ENCODE data around the gene HEMGN. TPM values are rescaled to one million over a fixed set of nuclear protein-coding genes. Genes with fewer than 3 reads are reported as not detected.

Gene HEMGN
- total RNA-seq, 2 experiments from 2014 or later = 1.2 to 1.4 TPM

DNA sequence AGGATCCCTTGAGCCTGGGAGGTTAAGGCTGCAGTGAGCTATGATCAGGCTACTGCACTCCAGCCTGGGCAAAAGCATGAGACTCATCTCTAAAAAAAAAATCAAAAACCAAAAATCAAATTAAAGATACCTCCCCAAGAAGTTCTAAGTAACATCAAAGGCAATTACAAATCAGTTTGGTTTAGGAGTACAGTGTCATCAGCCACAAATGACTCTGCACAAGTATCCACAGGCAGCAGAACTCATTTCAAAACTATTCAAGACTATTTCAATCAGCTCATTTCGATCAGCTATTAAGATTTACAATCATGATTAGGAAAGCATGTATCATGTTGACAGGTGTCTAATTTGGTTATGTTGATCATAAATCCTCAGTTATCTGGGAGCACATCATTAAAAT is 34.8 kb downstream of the HEMGN start:
- H3K4me1 Mint-ChIP-seq (ENCODE audit: low read depth) = peaks cover 64% of the 10 kb centered on the region
- H3K4me3 Mint-ChIP-seq = no peak overlapping the region
- POLR2A ChIA-PET = interaction anchor here (1.1 to 2.7 kb wide), 2 partner anchors 19 to 354 kb away, joined by 3 to 10 read pairs; partner anchors contain the start of gene TRMO
- no peak for DNase-seq
- H3K27me3 Mint-ChIP-seq = no peaks in the 10 kb centered on the region
- H3K36me3 Mint-ChIP-seq (ENCODE audit: low read depth) = peaks cover 19% of the 10 kb centered on the region
- TF ChIP-seq, protein P1, sequence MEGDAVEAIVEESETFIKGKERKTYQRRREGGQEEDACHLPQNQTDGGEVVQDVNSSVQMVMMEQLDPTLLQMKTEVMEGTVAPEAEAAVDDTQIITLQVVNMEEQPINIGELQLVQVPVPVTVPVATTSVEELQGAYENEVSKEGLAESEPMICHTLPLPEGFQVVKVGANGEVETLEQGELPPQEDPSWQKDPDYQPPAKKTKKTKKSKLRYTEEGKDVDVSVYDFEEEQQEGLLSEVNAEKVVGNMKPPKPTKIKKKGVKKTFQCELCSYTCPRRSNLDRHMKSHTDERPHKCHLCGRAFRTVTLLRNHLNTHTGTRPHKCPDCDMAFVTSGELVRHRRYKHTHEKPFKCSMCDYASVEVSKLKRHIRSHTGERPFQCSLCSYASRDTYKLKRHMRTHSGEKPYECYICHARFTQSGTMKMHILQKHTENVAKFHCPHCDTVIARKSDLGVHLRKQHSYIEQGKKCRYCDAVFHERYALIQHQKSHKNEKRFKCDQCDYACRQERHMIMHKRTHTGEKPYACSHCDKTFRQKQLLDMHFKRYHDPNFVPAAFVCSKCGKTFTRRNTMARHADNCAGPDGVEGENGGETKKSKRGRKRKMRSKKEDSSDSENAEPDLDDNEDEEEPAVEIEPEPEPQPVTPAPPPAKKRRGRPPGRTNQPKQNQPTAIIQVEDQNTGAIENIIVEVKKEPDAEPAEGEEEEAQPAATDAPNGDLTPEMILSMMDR (IDR thresholded peaks at IDR 0.05) = no peak
- ATAC-seq = peak; percentile 5
- CTCF ChIA-PET = interaction anchor here (1.0 to 7.1 kb wide), 10 partner anchors 8 to 204 kb away, joined by 3 to 169 read pairs (median 23); partner anchors contain the start of genes TRMO and XPA
- intact Hi-C loops (cut with micrococcal nuclease) = loop anchor here (5.0 kb wide), 1 partner anchor 191 kb away; no protein-coding TSS in a partner anchor
- H3K9me3 Mint-ChIP-seq = no peaks in the 10 kb centered on the region
- peak overlapping the region; percentile 69 for H3K27ac Mint-ChIP-seq

DNA sequence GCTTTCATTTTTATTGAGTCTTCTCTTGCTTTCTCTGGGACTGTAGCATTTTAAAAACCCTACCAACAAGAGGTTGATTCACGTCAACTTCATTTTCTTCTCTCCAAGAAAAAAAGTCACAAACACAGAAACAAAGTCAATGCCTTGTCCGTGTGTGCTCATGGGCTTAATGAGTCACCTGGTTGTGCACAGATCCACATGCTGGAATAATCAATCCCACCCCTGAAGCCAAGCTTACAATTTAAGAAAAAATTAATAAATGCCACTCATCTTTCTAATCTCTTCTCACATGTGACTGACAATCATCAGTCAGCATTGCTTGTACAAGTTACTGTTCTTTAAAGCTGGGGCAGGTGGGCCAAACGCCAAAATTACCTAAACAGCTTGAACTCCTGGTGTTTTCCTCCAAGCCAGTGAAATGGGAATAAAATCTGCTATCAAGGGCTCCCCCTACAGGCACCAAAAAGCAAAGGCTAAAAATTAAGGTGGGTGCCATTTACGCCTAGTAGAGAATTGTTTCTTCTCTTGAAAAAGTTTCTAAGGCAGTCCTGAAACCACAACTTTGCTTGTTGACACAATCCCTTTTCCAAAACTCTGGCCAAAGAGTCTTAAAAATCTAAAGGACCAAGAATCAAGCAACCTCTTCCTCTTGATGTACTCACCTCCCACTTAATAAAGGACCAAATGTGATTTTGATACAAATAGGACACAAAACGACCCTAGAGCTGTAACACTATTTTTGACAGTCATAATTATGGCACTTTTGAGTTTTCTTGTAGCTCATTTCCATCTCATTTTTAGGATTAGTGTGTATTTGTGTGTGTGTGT is 37.0 kb downstream of the HEMGN start:
- peaks cover 46% of the 10 kb centered on the region for H3K4me1 Mint-ChIP-seq (ENCODE audit: low read depth)
- CTCF ChIA-PET = interaction anchor here (0.7 to 7.1 kb wide), 32 partner anchors 11 to 216 kb away, joined by 3 to 169 read pairs (median 4); partner anchors contain the start of genes TRMO and XPA
- POLR2A ChIA-PET = interaction anchor here (0.7 to 2.7 kb wide), 5 partner anchors 9 to 263 kb away, joined by 3 to 10 read pairs (median 4); partner anchors contain the start of gene TRMO
- DNase-seq (peak; percentile 32), ATAC-seq (no peak)
- H3K27ac Mint-ChIP-seq = peak overlapping the region; percentile 66
- H3K27me3 Mint-ChIP-seq = no peaks in the 10 kb centered on the region
- intact Hi-C loops (cut with micrococcal nuclease) = loop anchor here (5.0 kb wide), 1 partner anchor 189 kb away; no protein-coding TSS in a partner anchor
- no peak overlapping the region for H3K4me3 Mint-ChIP-seq
- TF ChIP-seq, protein P1 (IDR thresholded peaks at IDR 0.05) = peak; percentile 88
- peaks cover 5% of the 10 kb centered on the region for H3K36me3 Mint-ChIP-seq (ENCODE audit: low read depth)
- no peaks in the 10 kb centered on the region for H3K9me3 Mint-ChIP-seq

DNA sequence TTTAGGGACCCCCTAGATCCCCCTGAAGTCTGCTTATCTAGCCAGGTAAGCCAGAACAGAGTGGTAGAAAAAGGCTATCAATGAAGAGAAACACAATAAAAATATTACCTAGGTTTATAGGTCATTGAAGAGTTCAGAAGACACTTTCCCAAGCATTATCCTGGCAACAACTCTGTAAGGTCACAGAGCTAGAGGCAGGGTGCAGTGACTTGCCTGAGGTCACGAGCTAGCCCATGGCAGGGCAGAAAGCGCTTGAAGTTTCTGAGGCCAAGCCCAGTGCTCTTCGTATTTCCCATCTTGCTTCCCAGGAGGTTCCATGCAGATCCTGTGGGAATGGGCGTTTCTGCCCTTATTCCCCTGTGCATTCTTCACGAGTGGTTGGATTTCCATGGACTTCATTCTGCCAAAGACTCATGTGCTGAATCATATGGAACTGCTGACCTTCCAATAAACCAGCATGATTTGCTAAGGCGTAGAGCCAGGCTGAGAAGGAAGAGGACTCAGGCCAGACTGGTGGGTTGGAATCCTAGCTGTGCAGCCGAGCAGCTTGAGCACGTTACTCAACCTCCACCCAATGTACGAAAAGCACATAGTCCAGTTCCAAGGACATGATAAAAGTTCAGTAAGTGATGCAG is 37.8 kb downstream of the HEMGN start:
- H3K27ac Mint-ChIP-seq = no peak overlapping the region
- no peaks in the 10 kb centered on the region for H3K9me3 Mint-ChIP-seq
- H3K4me3 Mint-ChIP-seq = no peak overlapping the region
- ChIA-PET POLR2A (interaction anchor here (1.1 to 2.7 kb wide), 2 partner anchors 21 to 22 kb away, joined by 3 to 10 read pairs; partner anchors contain the start of gene TRMO), CTCF (interaction anchor here (0.7 to 7.1 kb wide), 27 partner anchors 11 to 216 kb away, joined by 3 to 169 read pairs (median 5); partner anchors contain the start of genes TRMO and XPA)
- H3K4me1 Mint-ChIP-seq (ENCODE audit: low read depth) = peaks cover 40% of the 10 kb centered on the region
- intact Hi-C loops (cut with micrococcal nuclease) = loop anchor here (5.0 kb wide), 1 partner anchor 188 kb away; no protein-coding TSS in a partner anchor
- DNase-seq (no peak), ATAC-seq (no peak)
- no peaks in the 10 kb centered on the region for H3K27me3 Mint-ChIP-seq
- H3K36me3 Mint-ChIP-seq (ENCODE audit: low read depth) = peaks cover 5% of the 10 kb centered on the region
- TF ChIP-seq, protein P1 (IDR thresholded peaks at IDR 0.05) = no peak

- DNase-seq (peak; percentile 32), ATAC-seq (peak; percentile 67)
- Mint-ChIP-seq H3K9me3 (no peaks in the 10 kb centered on the region), H3K27ac (no peak overlapping the region), H3K27me3 (no peaks in the 10 kb centered on the region), H3K36me3 (ENCODE audit: low read depth) (no peaks in the 10 kb centered on the region), H3K4me3 (no peak overlapping the region), H3K4me1 (ENCODE audit: low read depth) (peaks cover 6% of the 10 kb centered on the region)
- CTCF ChIA-PET = interaction anchor here (0.9 to 1.4 kb wide), 3 partner anchors 9 to 36 kb away, joined by 3 to 4 read pairs (median 3); no protein-coding TSS in a partner anchor
- TF ChIP-seq, protein P1 (IDR thresholded peaks at IDR 0.05) = no peak
- POLR2A ChIA-PET = interaction anchor here (1.2 kb wide), 2 partner anchors 14 to 142 kb away, joined by 3 read pairs; no protein-coding TSS in a partner anchor
- intact Hi-C loops (cut with micrococcal nuclease) = no loop called here
Observed at GRCh38 chr9:97895695-97896332, 42.2 kb downstream of the HEMGN start.
